PC-9 (cell line): ENCODE data around the gene ZNF77.

Experiments used
- CTCF ChIP-seq: fragments of 200-600 bp; sonication (generic); conservative IDR thresholded peaks from 2 replicates; pipeline ENCODE4 v1.6.1; 2017; ENCODE audit warnings: mixed run types, antibody characterized with exemption, mild to moderate bottlenecking, moderate library complexity
- EZH2 ChIP-seq: fragments of 200-600 bp; sonication (generic); IDR thresholded peaks from 2 replicates; pipeline ENCODE4 v1.8.0; 2017; ENCODE audit warnings: antibody characterized with exemption, low read depth

GRCh38 chr19:2967972-2968371, 23.2 kb upstream of the ZNF77 start:
- TF ChIP-seq CTCF (no peak), EZH2 (no peak)
